OCI-LY7 (cell line): ENCODE results near the gene CCDC12. TPM values are rescaled to one million over a fixed set of nuclear protein-coding genes. Genes with fewer than 3 reads are reported as not detected.
A peak's percentile ranks its signal among the peaks of the same experiment; 100 is the strongest.

ENCODE experiments used
- BruUV-seq: library from RNA; stranded (reverse); fragments of 400-500 nt; replicated peaks from 2 replicates; lab custom pipeline; 2021; lab: Mats Ljungman, UMichigan
- CTCF ChIA-PET: fragments of 300-600 bp; sonication (Branson Sonifier 250); formaldehyde crosslinking; loops from one replicate; lab custom pipeline; 2022; ENCODE audit warnings: antibody characterized with exemption; ENCODE audit not compliant: unreplicated experiment; lab: Charles Lee
- POLR2A ChIA-PET: fragments of 300-600 bp; sonication (Branson Sonifier 250); formaldehyde crosslinking; loops from one replicate; lab custom pipeline; 2022; ENCODE audit warnings: antibody characterized with exemption; lab: Charles Lee
- DNase-seq: peaks from one replicate; pipeline ENCODE4 v3.0.0-alpha.2; 2015; ENCODE audit warnings: low spot score
- H2AFZ ChIP-seq: fragments of 200-600 bp; sonication (generic), shearing (Covaris generic); 2 replicates; pipeline ENCODE4 v1.6.1; 2014; ENCODE audit warnings: mild to moderate bottlenecking, antibody characterized with exemption, low read length, moderate library complexity
- H3K27ac ChIP-seq: fragments of 200-600 bp; sonication (generic); 2 replicates; pipeline ENCODE4 v1.5.1; 2014; ENCODE audit warnings: mixed run types, low read depth, mild to moderate bottlenecking, moderate library complexity, low read length, inconsistent platforms; ENCODE audit not compliant: poor library complexity, severe bottlenecking
- H3K36me3 ChIP-seq: fragments of 200-600 bp; sonication (generic); 2 replicates; pipeline ENCODE4 v1.6.1; 2014; ENCODE audit warnings: mild to moderate bottlenecking, antibody characterized with exemption, low read length, moderate library complexity, mixed read lengths; ENCODE audit not compliant: insufficient read depth
- H3K4me1 ChIP-seq: fragments of 200-600 bp; sonication (generic); 2 replicates; pipeline ENCODE4 v1.5.1; 2014; ENCODE audit warnings: mild to moderate bottlenecking, low read length; ENCODE audit not compliant: insufficient read depth, poor library complexity, severe bottlenecking
- H3K4me2 ChIP-seq: fragments of 200-600 bp; sonication (generic); 2 replicates; pipeline ENCODE4 v1.6.1; 2014; ENCODE audit warnings: mild to moderate bottlenecking, low read length
- H3K4me3 ChIP-seq: fragments of 200-600 bp; sonication (generic); 2 replicates; pipeline ENCODE4 v1.5.1; 2014; ENCODE audit warnings: mild to moderate bottlenecking, low read depth, low read length; ENCODE audit not compliant: poor library complexity, severe bottlenecking
- H3K79me2 ChIP-seq: fragments of 200-600 bp; sonication (generic); 2 replicates; pipeline ENCODE4 v1.6.1; 2016; ENCODE audit warnings: low read depth, mild to moderate bottlenecking, low read length, moderate library complexity, mixed read lengths; ENCODE audit not compliant: insufficient read depth
- H3K9me2 ChIP-seq: fragments of 200-600 bp; sonication (generic); 2 replicates; pipeline ENCODE4 v1.6.1; 2016; ENCODE audit warnings: mild to moderate bottlenecking, low read length, mixed read lengths; ENCODE audit not compliant: insufficient read depth
- H3K9me3 ChIP-seq: fragments of 200-600 bp; sonication (generic); 2 replicates; pipeline ENCODE4 v1.6.1; 2014; ENCODE audit warnings: mild to moderate bottlenecking, mixed run types, low read length, mixed read lengths
- H4K20me1 ChIP-seq: fragments of 200-600 bp; sonication (generic); 2 replicates; pipeline ENCODE4 v1.6.1; 2014; ENCODE audit warnings: mild to moderate bottlenecking, antibody characterized with exemption, low read length, moderate library complexity, mixed read lengths; ENCODE audit not compliant: insufficient read depth
- EZH2phosphoT487 ChIP-seq: fragments of 200-600 bp; sonication (generic); IDR thresholded peaks from 2 replicates; pipeline ENCODE4 v1.6.1; 2018; ENCODE audit warnings: low read depth, borderline replicate concordance, mild to moderate bottlenecking, mixed run types, antibody characterized with exemption, low read length, moderate library complexity, mixed read lengths
- intact Hi-C: fragments of 100-400 bp; cut with micrococcal nuclease; formaldehyde crosslinking; loops from one replicate; pipeline ENCODE4 v1.10.0; 2022; ENCODE audit not compliant: unreplicated experiment
- total RNA-seq, 2 experiments: library from RNA; depleted of rRNA in 1 of 2; stranded (reverse); fragments of >200 nt in 1 of 2; shearing (Covaris generic) in 1 of 2; gene quantifications; 2 replicates each; pipeline ENCODE4 v1.2.3, GENCODE V29; 2014 to 2022
- TF ChIP-seq, protein P1 (sequence below): fragments of 200-600 bp; sonication (generic); conservative IDR thresholded peaks from 2 replicates; pipeline ENCODE4 v1.5.1; 2014; ENCODE audit warnings: mild to moderate bottlenecking, antibody characterized with exemption, low read length, moderate library complexity, mixed read lengths

Gene CCDC12
- total RNA-seq, 2 experiments from 2014 or later: 74.9 to 116 TPM

- Histone ChIP-seq H3K79me2 (peaks cover 73% of the 10 kb centered on the region), H3K27ac (peak overlapping the region; percentile 100), H3K9me3 (no peaks in the 10 kb centered on the region), H4K20me1 (peaks cover 4% of the 10 kb centered on the region; the same call in 1 of the 2 replicates), H3K4me3 (peak overlapping the region; percentile 30), H3K36me3 (peaks cover 73% of the 10 kb centered on the region), H3K4me1 (peaks cover 95% of the 10 kb centered on the region), H3K4me2 (peak overlapping the region; percentile 82), H2AFZ (no peak overlapping the region), H3K9me2 (no peaks in the 10 kb centered on the region)
- POLR2A ChIA-PET: interaction anchor here (0.7 to 2.6 kb wide), 9 partner anchors 11 to 54 kb away, joined by 3 to 8 read pairs (median 3); partner anchors contain the start of gene CCDC12
- TF ChIP-seq, protein P1, sequence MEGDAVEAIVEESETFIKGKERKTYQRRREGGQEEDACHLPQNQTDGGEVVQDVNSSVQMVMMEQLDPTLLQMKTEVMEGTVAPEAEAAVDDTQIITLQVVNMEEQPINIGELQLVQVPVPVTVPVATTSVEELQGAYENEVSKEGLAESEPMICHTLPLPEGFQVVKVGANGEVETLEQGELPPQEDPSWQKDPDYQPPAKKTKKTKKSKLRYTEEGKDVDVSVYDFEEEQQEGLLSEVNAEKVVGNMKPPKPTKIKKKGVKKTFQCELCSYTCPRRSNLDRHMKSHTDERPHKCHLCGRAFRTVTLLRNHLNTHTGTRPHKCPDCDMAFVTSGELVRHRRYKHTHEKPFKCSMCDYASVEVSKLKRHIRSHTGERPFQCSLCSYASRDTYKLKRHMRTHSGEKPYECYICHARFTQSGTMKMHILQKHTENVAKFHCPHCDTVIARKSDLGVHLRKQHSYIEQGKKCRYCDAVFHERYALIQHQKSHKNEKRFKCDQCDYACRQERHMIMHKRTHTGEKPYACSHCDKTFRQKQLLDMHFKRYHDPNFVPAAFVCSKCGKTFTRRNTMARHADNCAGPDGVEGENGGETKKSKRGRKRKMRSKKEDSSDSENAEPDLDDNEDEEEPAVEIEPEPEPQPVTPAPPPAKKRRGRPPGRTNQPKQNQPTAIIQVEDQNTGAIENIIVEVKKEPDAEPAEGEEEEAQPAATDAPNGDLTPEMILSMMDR: no peak
- TF ChIP-seq EZH2phosphoT487: no peak
- CTCF ChIA-PET: interaction anchor here (1.4 kb wide), 1 partner anchor 49 kb away, joined by 5 read pairs; the partner anchor contains the start of gene NBEAL2
- DNase-seq: peak; percentile 57
- intact Hi-C loops: no loop called here
- no TSS peak for BruUV-seq
These were observed 45.6 kb downstream of the CCDC12 start for GRCh38 chr3:46930945-46931403.

DNA sequence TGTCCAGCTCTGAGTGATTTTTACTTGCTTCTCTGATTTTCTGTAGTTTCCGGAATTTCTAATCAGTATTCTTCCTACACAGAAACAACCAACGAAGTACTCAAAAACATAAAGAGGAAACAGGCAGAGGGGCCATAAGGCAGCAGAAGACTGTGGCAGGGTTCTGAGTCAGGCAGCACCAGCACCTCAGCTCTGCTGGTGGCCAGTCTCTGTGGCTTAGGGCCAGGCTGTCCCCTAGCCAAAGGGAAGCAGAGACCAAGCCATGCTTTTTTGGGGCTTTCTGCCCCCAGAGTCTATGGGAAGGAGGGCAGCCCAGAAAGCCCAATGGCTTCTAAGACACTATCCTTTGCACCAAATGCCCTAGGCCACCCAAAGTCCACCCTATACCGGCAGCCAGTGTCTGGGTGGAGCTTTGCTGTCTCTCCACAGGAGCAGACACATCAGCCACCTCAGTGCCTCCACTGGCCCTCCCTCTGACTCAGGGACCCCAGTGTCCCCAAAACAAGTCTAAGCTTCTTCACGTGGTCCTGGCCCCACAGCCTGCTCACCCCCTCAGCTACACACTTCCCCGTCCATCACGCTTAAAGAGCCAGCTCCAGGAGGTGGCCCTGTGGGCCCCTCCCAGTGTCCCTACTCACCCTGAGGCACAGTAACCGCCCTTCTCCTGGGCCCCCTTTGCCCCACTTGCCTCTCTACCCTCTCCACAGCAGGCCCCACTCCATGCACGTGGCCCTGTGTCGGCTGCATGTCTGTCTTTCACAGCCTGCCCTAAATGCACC lies 46.2 kb downstream of the CCDC12 start:
- Histone ChIP-seq H3K4me3 (peak overlapping the region; percentile 30), H2AFZ (no peak overlapping the region), H3K36me3 (peaks cover 73% of the 10 kb centered on the region), H3K4me2 (peak overlapping the region; percentile 82), H3K9me3 (no peaks in the 10 kb centered on the region), H3K79me2 (peaks cover 73% of the 10 kb centered on the region), H3K4me1 (peaks cover 96% of the 10 kb centered on the region), H3K27ac (peak overlapping the region; percentile 100), H4K20me1 (peaks cover 4% of the 10 kb centered on the region; the same call in 1 of the 2 replicates), H3K9me2 (no peaks in the 10 kb centered on the region)
- DNase-seq: peak; percentile 53
- TF ChIP-seq EZH2phosphoT487: no peak
- TF ChIP-seq, protein P1: no peak
- intact Hi-C loops: no loop called here
- CTCF ChIA-PET: interaction anchor here (1.4 kb wide), 1 partner anchor 49 kb away, joined by 5 read pairs; the partner anchor contains the start of gene NBEAL2
- BruUV-seq: no TSS peak
- POLR2A ChIA-PET: interaction anchor here (0.6 to 5.7 kb wide), 12 partner anchors 11 to 438 kb away, joined by 3 to 39 read pairs (median 4); partner anchors contain the start of genes CCDC12 and NBEAL2
